ENCODE measurements around the gene ADGRD1.

The ADGRD1 gene

GRCh38 chr12:131054345-131055092, 100.8 kb downstream of the ADGRD1 start (continued):
- TF ChIP-seq ZFP3 (CRISPR knock-in tag; IDR thresholded peaks at IDR 0.05), result no peak
- TF ChIP-seq OSR1 (CRISPR knock-in tag; IDR thresholded peaks at IDR 0.05), result no peak
- no peak for TF ChIP-seq CSRNP3 (CRISPR knock-in tag; IDR thresholded peaks at IDR 0.05)
- TF ChIP-seq CREB5 (CRISPR knock-in tag; IDR thresholded peaks at IDR 0.05; ENCODE audit: low read depth), result no peak
- TF ChIP-seq RARB (CRISPR knock-in tag; IDR thresholded peaks at IDR 0.05), result no peak
- TF ChIP-seq ZC3H10 (CRISPR knock-in tag; IDR thresholded peaks at IDR 0.05), result no peak

- ATAC-seq, result no peak
- TF ChIP-seq ZNF70 (CRISPR knock-in tag; IDR thresholded peaks at IDR 0.05), result no peak
- TF ChIP-seq ZFP30 (CRISPR knock-in tag; IDR thresholded peaks at IDR 0.05), result no peak
- no peak for TF ChIP-seq ESRRG (CRISPR knock-in tag; IDR thresholded peaks at IDR 0.05)
- TF ChIP-seq CSDC2 (CRISPR knock-in tag; IDR thresholded peaks at IDR 0.05), result no peak
- no peak for TF ChIP-seq TCF4 (CRISPR knock-in tag; IDR thresholded peaks at IDR 0.05; ENCODE audit: borderline replicate concordance)
- TF ChIP-seq CREB5 (CRISPR knock-in tag; IDR thresholded peaks at IDR 0.05; ENCODE audit: low read depth), result no peak
- no peak for TF ChIP-seq OSR1 (CRISPR knock-in tag; IDR thresholded peaks at IDR 0.05)
- TF ChIP-seq TSHZ2 (CRISPR knock-in tag; IDR thresholded peaks at IDR 0.05), result no peak
Observed at GRCh38 chr12:131055093-131055465, 101.4 kb downstream of the ADGRD1 start.

- ATAC-seq, result no peak
- TF ChIP-seq BACH2 (CRISPR knock-in tag; IDR thresholded peaks at IDR 0.05; ENCODE audit: borderline replicate concordance) (no peak), SNAI2 (CRISPR knock-in tag; IDR thresholded peaks at IDR 0.05) (no peak), ESRRG (CRISPR knock-in tag; IDR thresholded peaks at IDR 0.05) (no peak), ZC3H10 (CRISPR knock-in tag; IDR thresholded peaks at IDR 0.05) (no peak), GLIS3 (CRISPR knock-in tag; IDR thresholded peaks at IDR 0.05) (no peak), CSRNP3 (CRISPR knock-in tag; IDR thresholded peaks at IDR 0.05) (no peak), ISL1 (CRISPR knock-in tag; IDR thresholded peaks at IDR 0.05) (no peak), ZFP30 (CRISPR knock-in tag; IDR thresholded peaks at IDR 0.05) (no peak), ZNF70 (CRISPR knock-in tag; IDR thresholded peaks at IDR 0.05) (no peak), CSDC2 (CRISPR knock-in tag; IDR thresholded peaks at IDR 0.05) (no peak), ZNF565 (CRISPR knock-in tag; conservative IDR thresholded peaks at IDR 0.05; ENCODE audit: low read depth) (no peak), TCF4 (CRISPR knock-in tag; IDR thresholded peaks at IDR 0.05; ENCODE audit: borderline replicate concordance) (no peak), OSR1 (CRISPR knock-in tag; IDR thresholded peaks at IDR 0.05) (no peak), TSHZ2 (CRISPR knock-in tag; IDR thresholded peaks at IDR 0.05) (no peak), ARNTL (CRISPR knock-in tag; IDR thresholded peaks at IDR 0.05; ENCODE audit: borderline replicate concordance, low read depth) (no peak), ZNF8 (CRISPR knock-in tag; IDR thresholded peaks at IDR 0.05) (no peak), POU6F1 (CRISPR knock-in tag; IDR thresholded peaks at IDR 0.05; ENCODE audit: borderline replicate concordance, low read depth) (no peak)
Observed at GRCh38 chr12:131055596-131056233, 102.0 kb downstream of the ADGRD1 start.
